DLD1 (cell line): Measurements from ENCODE around the gene FLYWCH1.

Source experiments
- in situ Hi-C: cut with HindIII; loops from 2 replicates; pipeline ENCODE4 v1.10.0; 2017; ENCODE audit warnings: low sequenced_read_pairs

The FLYWCH1 gene

GRCh38 chr16:2982402-2982801 is 70.7 kb downstream of the FLYWCH1 start:
- in situ Hi-C loops: no loop called here

GRCh38 chr16:2983706-2984136 is 72.0 kb downstream of the FLYWCH1 start:
- in situ Hi-C loops: no loop called here

GRCh38 chr16:2985462-2985861 is 73.7 kb downstream of the FLYWCH1 start:
- in situ Hi-C loops: no loop called here

GRCh38 chr16:2985893-2986355 is 74.2 kb downstream of the FLYWCH1 start:
- in situ Hi-C loops: no loop called here

GRCh38 chr16:2986623-2987188 is 75.0 kb downstream of the FLYWCH1 start:
- in situ Hi-C loops: no loop called here

GRCh38 chr16:2987286-2987685 is 75.6 kb downstream of the FLYWCH1 start:
- in situ Hi-C loops: no loop called here

GRCh38 chr16:2987833-2988232 is 76.1 kb downstream of the FLYWCH1 start:
- in situ Hi-C loops: no loop called here

- in situ Hi-C loops: no loop called here
These were observed 76.9 kb downstream of the FLYWCH1 start for GRCh38 chr16:2988590-2989099.

- in situ Hi-C loops: no loop called here
These were observed 79.2 kb downstream of the FLYWCH1 start for GRCh38 chr16:2990891-2991290.

GRCh38 chr16:2991566-2992261 is 80.0 kb downstream of the FLYWCH1 start:
- in situ Hi-C loops: no loop called here

GRCh38 chr16:2992383-2993081 is 80.8 kb downstream of the FLYWCH1 start:
- in situ Hi-C loops: no loop called here

GRCh38 chr16:2996298-2996697 is 84.6 kb downstream of the FLYWCH1 start:
- in situ Hi-C loops: no loop called here

- in situ Hi-C loops: no loop called here
These were observed 88.2 kb downstream of the FLYWCH1 start for GRCh38 chr16:2999929-3000328.

- in situ Hi-C loops: no loop called here
These were observed 88.8 kb downstream of the FLYWCH1 start for GRCh38 chr16:3000540-3000939.
